GM18526 (cell line): ENCODE data around the gene VPS72.

Experiments used
- POLR2A ChIP-seq: IDR thresholded peaks from 3 replicates; pipeline ENCODE4 v1.6.1; 2011; ENCODE audit not compliant: insufficient read length; ENCODE audit errors: extremely low read depth

VPS72 gene

DNA sequence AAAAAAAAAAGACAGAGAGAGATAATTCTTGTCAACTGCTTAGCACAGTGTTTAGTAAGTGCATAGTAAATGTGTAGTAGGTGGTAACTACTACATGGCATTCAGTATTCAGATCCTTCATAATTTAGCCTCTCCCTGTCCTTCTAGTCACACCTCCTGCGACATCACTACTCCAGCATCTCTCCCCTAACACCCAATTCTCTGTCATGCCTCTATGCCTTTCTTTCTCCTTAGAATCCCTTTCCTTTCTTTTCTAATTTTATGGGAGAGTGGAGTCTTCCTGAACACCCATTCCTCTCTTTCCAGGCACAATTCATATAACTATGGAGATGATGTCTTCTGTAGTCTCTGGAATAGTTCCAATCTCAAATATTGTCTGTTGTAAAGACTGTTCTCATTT, 3.9 kb upstream of the VPS72 start:
- TF ChIP-seq POLR2A: no peak

DNA sequence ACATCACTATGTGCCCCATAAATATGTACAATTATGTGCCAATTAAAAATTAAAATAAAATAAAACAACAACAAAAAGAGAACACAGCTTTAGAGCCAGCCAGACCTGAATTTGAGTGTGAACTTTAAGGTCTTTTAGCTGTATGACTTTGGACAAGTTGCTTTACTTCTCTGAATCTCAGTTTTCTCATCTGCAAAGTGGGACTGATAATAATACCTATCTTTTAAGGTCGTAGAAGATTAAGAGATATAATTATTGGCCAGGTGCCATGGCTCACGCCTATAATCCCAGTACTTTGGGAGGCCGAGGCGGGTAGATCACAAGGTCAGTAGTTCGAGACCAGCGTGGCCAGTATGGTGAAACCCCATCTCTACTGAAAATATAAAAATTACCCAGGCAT, 3.3 kb upstream of the VPS72 start:
- TF ChIP-seq POLR2A: no peak

DNA sequence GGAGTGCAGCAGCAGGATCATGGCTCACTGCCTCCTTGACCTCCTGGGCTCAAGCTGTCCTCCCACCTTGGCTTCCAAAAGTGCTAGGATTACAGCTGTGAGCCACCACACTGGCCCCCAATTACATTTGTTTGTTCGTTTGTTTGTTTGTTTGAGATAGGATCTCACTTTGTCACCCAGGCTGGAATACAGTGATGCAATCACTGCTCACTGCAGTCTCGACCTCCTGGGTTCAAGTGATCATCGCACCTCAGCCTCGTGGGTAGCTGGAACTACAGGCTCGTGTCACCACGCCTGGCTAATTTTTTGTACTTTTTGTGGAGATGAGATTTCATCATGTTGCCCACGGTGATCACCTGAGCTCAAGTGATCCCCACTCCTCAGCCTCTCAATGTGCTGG, 2.0 kb upstream of the VPS72 start:
- no peak for TF ChIP-seq POLR2A

DNA sequence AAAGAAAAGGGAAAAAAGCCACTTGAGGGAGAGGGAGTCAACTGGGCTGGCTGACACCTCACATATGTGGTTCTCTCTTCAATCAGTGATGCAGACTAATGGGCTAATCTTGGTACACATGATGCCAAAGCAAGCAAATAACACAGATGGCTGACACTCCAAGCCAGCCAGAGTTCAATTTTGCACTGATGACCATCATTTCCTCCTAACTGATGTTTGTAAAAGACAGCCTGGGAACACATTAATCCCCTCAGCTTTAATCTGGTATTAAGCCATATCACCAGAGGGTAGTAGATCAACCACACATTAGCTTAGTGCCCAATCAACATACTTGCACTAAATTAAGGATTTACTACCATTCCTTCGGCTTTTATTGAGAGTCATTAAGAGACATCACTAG, 2.8 kb downstream of the VPS72 start:
- TF ChIP-seq POLR2A: no peak

DNA sequence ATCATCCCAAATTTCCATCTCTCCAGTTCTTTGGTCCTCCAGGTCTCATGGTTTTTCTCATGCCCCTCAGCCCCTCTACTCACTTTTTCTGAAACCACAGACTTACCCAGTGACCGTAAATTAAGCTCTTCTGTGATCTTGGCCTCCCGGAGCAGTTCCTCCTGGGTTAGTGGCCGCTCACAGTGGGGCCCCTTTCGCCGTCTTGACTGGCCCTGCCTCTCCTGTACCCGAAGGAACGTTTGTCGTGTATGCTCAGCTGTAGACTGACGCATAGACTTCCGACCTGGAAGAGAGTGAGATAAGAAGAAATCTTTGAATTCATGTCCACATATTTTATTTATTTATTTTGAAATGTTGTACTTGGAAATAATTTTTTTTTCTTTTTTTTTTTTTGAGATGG, 5.8 kb downstream of the VPS72 start:
- TF ChIP-seq POLR2A: no peak

DNA sequence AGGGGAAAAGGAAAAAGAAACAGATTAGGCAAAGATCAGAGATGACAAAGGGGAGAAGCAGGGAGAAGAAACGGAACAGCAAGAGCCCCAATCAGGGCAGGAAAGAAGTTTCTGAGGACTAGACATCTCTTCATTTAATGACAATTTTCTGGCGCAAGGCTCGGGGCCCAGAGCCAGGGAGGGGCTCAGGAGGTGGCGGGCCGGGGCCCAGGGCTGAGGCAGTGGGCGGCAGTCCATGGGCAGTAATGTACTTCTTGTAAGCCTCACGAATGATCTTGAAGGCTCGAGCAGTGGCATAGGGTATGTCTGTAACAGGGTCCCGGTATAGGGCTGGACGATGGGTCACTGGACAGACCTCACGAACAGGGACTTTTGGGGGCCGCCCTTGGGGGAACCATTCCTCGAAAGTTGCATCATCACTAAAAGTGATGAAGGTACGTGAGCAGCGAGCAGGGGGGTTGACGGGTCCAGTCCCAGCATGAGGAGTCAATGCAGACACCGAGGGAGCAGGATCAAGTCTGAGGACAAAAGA, 13.4 kb downstream of the VPS72 start:
- TF ChIP-seq POLR2A: no peak

DNA sequence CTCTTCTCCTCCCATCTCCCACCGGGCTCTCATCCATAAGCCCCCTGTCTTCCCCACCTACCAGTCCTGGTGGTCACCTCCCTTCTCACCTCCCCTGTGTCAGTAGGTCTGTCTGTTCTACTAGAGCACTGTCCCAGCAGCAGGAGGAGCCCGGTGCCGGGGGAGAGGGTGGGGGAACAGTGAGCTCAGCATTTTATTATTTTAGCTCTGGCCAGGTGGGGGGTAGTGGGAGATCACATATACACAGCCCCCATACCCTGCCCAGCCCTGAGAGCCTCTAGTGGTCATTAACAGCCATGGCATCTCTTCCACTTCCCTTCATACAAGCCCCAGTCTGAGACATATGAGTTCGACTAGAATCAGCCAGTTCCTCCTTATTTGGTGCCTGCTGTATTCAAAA, 14.1 kb downstream of the VPS72 start, which contains the start of gene TMOD4:
Gene TMOD4 (minus strand): TSS at position 119 of the 400 bp plus-strand sequence. CDS start 1,106 bp downstream, outside the sequence.
- no peak for TF ChIP-seq POLR2A

DNA sequence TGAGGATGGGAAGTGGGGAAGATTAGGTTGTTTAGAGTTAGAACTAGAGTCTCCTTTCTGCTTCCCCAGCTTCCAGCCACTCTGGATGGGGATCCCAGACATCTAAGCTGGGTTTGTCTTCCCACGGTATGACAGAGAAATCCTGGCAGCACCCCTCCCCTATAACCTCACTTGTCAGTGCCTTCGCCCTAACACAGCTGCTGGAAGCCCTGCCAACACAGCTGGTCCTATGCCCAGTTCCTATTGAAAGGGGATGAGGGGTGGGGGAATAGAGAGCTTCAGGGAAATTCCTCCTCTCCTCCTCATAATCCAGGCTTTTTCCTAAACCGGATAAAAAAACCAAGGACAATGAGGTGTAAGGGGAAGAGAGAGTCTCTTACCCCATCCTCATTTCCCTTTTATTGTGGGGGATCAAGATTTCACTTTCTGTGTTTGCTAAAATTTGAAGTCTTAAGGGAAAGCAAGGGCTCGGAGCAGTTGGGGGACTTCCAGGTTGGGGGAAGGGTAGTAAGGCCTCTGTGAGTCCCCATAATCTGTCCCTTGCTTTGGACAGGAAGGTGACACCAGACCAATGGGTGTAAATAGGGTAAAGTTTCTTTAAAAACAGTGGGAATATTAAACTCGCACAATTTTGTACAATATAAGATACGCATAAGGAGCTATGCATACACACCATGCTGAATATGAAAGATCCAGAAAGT, 14.8 kb downstream of the VPS72 start:
- TF ChIP-seq POLR2A: no peak

DNA sequence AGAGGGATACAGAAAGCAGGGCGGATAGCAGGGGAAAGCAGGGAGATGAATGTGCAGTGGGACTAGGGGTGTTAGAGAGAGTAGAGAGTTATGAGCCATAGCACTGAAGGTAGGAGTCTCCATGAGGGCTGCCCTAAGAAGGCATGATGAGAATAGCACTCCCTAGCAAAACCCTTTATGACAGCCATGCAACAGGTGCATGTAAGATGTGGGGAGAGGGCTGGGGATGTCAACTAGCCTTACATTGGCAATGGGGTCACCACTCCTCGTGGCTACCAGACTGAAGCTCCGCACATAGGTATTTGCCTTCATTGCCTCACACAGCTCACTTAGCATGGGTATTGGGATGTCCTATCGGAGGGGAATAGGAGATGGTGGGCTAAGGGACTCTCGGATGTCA, 18.8 kb downstream of the VPS72 start:
- TF ChIP-seq POLR2A: no peak

DNA sequence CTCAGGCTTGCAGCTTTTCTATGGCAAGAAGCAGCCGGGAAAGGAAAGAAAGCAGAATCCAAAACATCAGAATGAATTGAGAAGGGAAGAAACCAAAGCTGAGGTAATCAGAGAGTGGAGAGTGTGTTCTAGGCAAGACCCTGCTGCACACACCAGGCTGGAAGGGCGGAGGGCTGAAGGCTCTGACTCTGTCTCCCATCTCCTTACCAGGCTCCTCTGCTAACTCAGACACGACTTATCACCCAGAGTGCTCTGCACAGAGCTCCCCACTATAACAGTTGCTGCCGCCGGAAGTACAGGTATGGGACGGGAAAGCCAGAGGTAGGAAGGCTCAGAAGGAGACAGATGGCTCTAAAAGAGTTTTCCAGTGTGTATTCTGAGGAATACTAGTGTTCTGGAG, 22.9 kb downstream of the VPS72 start:
- no peak for TF ChIP-seq POLR2A

DNA sequence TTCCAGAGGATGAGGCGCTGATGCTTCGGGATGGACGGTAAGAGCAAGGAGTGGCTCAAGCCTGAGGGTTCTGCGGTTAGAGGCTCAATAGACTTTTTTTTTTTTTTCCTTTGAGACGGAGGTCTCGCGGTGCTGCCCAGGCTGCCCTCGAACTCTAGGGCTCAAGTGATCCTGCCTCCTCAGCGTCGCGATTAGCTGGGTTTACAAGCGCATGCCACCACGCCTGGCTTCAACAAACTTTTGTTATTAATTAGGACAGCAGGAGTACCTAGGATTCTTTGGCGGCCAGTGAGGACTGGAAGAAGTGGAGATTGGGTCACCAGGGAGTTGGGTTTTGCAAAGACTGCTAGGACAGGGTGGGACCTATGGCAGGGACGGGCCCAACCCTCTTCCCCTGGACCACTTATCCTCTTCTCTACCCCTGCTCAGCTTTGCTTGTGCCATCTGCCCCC, 23.5 kb downstream of the VPS72 start:
- TF ChIP-seq POLR2A: no peak

DNA sequence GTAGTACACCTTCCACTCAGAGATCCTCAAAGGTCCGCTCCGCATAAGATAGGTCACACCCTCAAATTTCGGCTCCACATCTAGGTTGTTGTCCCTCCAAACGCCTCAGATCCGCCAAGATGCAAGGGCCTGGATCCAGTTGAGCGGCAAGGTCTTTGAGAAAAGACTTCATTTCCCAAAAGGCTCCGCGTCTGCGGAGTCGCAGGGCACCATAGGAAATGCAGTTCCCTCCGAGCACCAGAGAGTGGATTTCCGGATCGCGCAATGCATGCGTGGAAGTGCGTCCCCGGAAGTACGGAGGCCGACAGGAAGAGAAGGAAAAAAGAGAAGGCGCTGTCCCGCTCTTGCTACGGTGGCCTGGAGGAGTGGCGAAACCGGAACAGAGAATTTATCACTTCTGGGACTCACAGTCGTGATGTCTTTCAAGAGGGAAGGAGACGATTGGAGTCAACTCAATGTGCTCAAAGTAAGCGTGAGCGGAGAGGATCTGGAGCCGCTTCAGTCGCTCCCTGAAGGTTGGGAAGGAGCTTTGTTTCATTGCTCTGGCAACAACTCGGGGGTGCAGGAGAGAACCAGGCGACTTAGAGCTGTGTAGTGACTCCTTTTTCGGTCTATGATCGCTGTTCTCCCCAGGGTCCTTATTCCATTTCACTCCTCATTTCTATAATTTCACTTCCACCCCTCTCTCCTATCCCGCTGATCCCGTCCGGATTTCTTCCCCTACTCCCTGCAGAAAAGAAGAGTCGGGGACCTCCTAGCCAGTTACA, 24.1 kb downstream of the VPS72 start, which contains the start of the genes LYSMD1 and SCNM1:
Gene LYSMD1 (minus strand): TSS at position 165 of the 767 bp plus-strand sequence. CDS start 644 bp downstream, outside the sequence.
Gene SCNM1 (plus strand): TSS at position 407 of the 767 bp plus-strand sequence. CDS start 9 bp downstream, at position 416.
- TF ChIP-seq POLR2A: peak; percentile 68

DNA sequence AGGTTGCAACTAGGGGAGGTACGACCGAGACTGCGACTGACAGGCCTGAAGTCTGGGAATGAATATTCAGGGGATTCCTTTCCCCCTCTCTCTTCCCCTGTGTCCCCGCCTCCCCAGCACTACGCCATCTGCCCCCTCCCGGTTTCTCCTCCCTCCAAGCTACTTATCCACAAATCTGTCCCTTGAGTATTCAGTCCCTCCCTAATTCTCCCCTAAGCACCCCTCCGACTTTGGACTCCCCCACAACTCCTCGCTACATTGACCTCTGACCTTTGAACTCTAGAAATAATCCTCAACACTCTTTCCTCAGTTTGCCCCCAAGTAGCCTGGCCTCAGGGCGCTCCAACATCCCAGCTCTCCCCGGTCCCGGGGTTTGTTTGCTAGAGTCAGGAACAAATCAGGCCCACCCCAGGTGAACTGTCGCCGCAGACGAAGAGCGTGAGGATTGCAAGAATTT, 24.7 kb downstream of the VPS72 start:
- TF ChIP-seq POLR2A: no peak

DNA sequence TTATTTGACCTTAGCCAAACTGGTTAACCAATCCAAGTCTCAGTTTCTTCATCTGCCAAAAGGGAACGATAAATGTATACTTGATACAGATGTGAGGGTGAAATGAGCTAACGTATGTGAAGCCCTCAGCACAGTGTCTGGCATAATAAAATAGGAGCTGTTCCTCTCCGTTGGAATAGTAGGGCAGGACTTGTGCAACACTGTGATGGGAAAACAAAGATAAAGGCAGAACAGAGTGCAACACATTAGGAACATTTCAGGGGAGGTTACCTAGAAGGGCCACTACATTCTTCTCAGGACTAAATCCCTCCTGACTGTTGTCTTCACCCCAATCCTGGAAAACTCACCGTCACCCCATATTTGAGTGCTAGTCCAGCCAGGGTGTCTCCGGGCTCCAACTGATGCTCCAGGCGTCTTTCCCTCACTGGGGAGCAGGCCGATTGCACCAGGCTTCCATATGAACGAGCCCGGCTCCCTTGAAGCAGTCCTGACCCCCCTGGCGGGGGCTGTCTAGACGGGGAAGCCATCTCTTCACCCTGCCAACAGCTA, 25.2 kb downstream of the VPS72 start:
- no peak for TF ChIP-seq POLR2A

DNA sequence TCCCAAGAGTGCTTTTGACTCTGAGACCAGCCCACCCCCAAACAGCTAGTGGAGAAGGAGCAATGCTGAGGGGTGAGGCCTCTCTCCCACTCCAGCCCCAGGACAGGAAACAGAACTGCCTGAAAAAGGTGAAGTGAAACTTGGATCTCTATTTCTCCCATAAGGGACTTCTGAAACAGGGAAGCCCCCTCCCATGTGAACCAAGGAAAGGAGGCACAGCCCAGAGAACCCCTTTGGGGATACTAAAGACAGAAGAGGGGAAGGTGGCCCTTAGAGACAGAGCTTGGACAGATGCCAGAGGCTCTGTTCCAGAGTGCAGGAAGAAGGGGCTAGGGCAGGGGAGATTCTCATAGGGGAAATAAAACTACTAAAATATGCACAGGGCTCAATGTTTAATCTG, 30.6 kb downstream of the VPS72 start:
- no peak for TF ChIP-seq POLR2A
